Gastroesophageal sphincter (tissue), 4 donors: ENCODE data around the gene PEPD. TPM values are rescaled to one million over a fixed set of nuclear protein-coding genes. Genes with fewer than 3 reads are reported as not detected.

Experiments
- ATAC-seq: fragments of 150-250 bp; one replicate; pipeline ENCODE4 v1.9.1; 2016; ENCODE audit warnings: mild to moderate bottlenecking, moderate library complexity
- H3K27ac ChIP-seq, 4 donors: fragments of 200-600 bp; sonication (generic) in 3 of 4; 1 replicate in 3 of 4; 2 replicates in 1 of 4; pipeline ENCODE4 v1.5.1; 2016 to 2019
- H3K27me3 ChIP-seq: fragments of 200-600 bp; sonication (generic); one replicate; pipeline ENCODE4 v1.5.1; 2019
- H3K36me3 ChIP-seq, 2 donors: fragments of 200-600 bp; sonication (generic); one replicate each; pipeline ENCODE4 v1.5.1; 2019; ENCODE audit warnings: control low read depth in 1 of 2
- H3K4me1 ChIP-seq, 3 donors: fragments of 200-600 bp; sonication (generic); 1 replicate in 2 of 3; 2 replicates in 1 of 3; pipeline ENCODE4 v1.5.1; 2016 to 2019; ENCODE audit warnings: control low read depth in 2 of 3
- H3K4me3 ChIP-seq, 2 donors: fragments of 200-600 bp; sonication (generic); one replicate each; pipeline ENCODE4 v1.5.1; 2019; ENCODE audit warnings: mild to moderate bottlenecking in 1 of 2, moderate library complexity in 1 of 2
- H3K9me3 ChIP-seq, 3 donors: fragments of 200-600 bp; sonication (generic); one replicate each; pipeline ENCODE4 v1.5.1; 2017 to 2019; ENCODE audit warnings: control low read depth in 2 of 3
- CTCF ChIP-seq, 4 experiments: fragments of 200-600 bp in 2 of 4; fragments of 450-650 bp in 2 of 4; sonication (generic) in 1 of 4; IDR thresholded peaks; one replicate each; pipeline ENCODE4 v1.5.1; 2017 to 2019; ENCODE audit warnings: antibody characterized with exemption in 4 of 4, mild to moderate bottlenecking in 2 of 4, moderate library complexity in 2 of 4
- EP300 ChIP-seq: sonication (generic); formaldehyde crosslinking; IDR thresholded peaks from one replicate; pipeline ENCODE4 v1.6.1; 2017; ENCODE audit warnings: antibody characterized with exemption, mild to moderate bottlenecking
- POLR2A ChIP-seq, 2 donors: fragments of 450-650 bp; IDR thresholded peaks; one replicate each; pipeline ENCODE4 v1.6.1; 2017; ENCODE audit warnings: antibody characterized with exemption in 2 of 2, mild to moderate bottlenecking in 2 of 2, moderate library complexity in 1 of 2
- POLR2AphosphoS5 ChIP-seq: sonication (generic); formaldehyde crosslinking; IDR thresholded peaks from one replicate; pipeline ENCODE4 v1.6.1; 2017; ENCODE audit warnings: antibody characterized with exemption
- WGBS, 2 donors: methylation state at CpG; one replicate each; pipeline ENCODE4 v1.1.5; 2018; ENCODE audit warnings: low coverage in 1 of 2; 5-methylcytosine and 5-hydroxymethylcytosine counted together
- total RNA-seq, 4 donors: library from RNA; depleted of rRNA; stranded (reverse); fragments of >200 nt; gene quantifications; one replicate each; pipeline ENCODE4 v1.1.0, GENCODE V29; 2016

Gene PEPD
- total RNA-seq, 4 donors from 2014 or later = 61.3 to 77.7 (median 69.6) TPM

GRCh38 chr19:33374236-33374714 is 147.3 kb downstream of the PEPD start:
- no peak for ATAC-seq
- H3K36me3 ChIP-seq = peaks cover 0 to 6% of the 10 kb centered on the region in 2 donors
- H3K4me3 ChIP-seq = peak overlapping the region; percentile 67 to 98
- H3K4me1 ChIP-seq = peaks cover 0 to 53% (median 22%) of the 10 kb centered on the region in 3 donors
- TF ChIP-seq POLR2AphosphoS5 (no peak), EP300 (no peak), CTCF (IDR thresholded peaks at IDR 0.05) (no peak), POLR2A (IDR thresholded peaks at IDR 0.05) (no peak)
- H3K27me3 ChIP-seq = no peaks in the 10 kb centered on the region
- H3K27ac ChIP-seq = peak overlapping the region; percentile 77 to 100 (median 99)
- no peaks in the 10 kb centered on the region for H3K9me3 ChIP-seq
- 0 to 8% methylated on average over 10 of the region's 22 CpGs for WGBS, 2 donors

- peak within 1 kb of the TSS; percentile 77 to 100 (median 99) for H3K27ac ChIP-seq
- no peaks in the 10 kb centered on the region for H3K36me3 ChIP-seq
- no peaks in the 10 kb centered on the region for H3K27me3 ChIP-seq
- no CpG with 5 or more reads among the region's 118 CpGs for WGBS, 2 donors
- peaks cover 0 to 48% (median 22%) of the 10 kb centered on the region in 3 donors for H3K4me1 ChIP-seq
- ATAC-seq = peak; percentile 99
- peak within 1 kb of the TSS; percentile 67 to 98 for H3K4me3 ChIP-seq
- peak in 2 of 4 experiments; percentile 44 to 53 for TF ChIP-seq CTCF (IDR thresholded peaks at IDR 0.05)
- TF ChIP-seq EP300 = no peak
- peak; percentile 71 for TF ChIP-seq POLR2AphosphoS5
- peak; percentile 92 for TF ChIP-seq POLR2A (IDR thresholded peaks at IDR 0.05)
- H3K9me3 ChIP-seq = no peaks in the 10 kb centered on the region
These were observed 147.9 kb downstream of the PEPD start, which contains the start of gene CEBPG for GRCh38 chr19:33373453-33374235. CEBPG (plus strand) TSS chr19:33373709; CDS start chr19:33379240, 5,531 bp downstream.

- Histone ChIP-seq H3K4me3 (no peak overlapping the region), H3K27ac (no peak overlapping the region), H3K4me1 (peaks cover 0 to 19% (median 9%) of the 10 kb centered on the region in 3 donors), H3K9me3 (no peaks in the 10 kb centered on the region), H3K36me3 (no peaks in the 10 kb centered on the region), H3K27me3 (no peaks in the 10 kb centered on the region)
- no peak for ATAC-seq
- TF ChIP-seq CTCF (IDR thresholded peaks at IDR 0.05) (no peak), POLR2A (IDR thresholded peaks at IDR 0.05) (no peak), EP300 (no peak), POLR2AphosphoS5 (no peak)
- 88 to 94% methylated on average over 2 of the region's 4 CpGs for WGBS, 2 donors
These were observed 150.8 kb downstream of the PEPD start for GRCh38 chr19:33370783-33371182.

- Histone ChIP-seq H3K9me3 (no peaks in the 10 kb centered on the region), H3K4me3 (no peak overlapping the region), H3K4me1 (peaks cover 0 to 5% (median 0%) of the 10 kb centered on the region in 3 donors), H3K27ac (no peak overlapping the region), H3K27me3 (no peaks in the 10 kb centered on the region), H3K36me3 (no peaks in the 10 kb centered on the region)
- TF ChIP-seq EP300 (no peak), POLR2A (IDR thresholded peaks at IDR 0.05) (no peak), CTCF (IDR thresholded peaks at IDR 0.05) (no peak), POLR2AphosphoS5 (no peak)
- no peak for ATAC-seq
- WGBS, 2 donors = 80 to 90% methylated on average over 2 to 3 of the region's 5 CpGs
These were observed 153.3 kb downstream of the PEPD start for GRCh38 chr19:33368074-33368864.
